ENCODE data around the gene TPSG1.

DNA sequence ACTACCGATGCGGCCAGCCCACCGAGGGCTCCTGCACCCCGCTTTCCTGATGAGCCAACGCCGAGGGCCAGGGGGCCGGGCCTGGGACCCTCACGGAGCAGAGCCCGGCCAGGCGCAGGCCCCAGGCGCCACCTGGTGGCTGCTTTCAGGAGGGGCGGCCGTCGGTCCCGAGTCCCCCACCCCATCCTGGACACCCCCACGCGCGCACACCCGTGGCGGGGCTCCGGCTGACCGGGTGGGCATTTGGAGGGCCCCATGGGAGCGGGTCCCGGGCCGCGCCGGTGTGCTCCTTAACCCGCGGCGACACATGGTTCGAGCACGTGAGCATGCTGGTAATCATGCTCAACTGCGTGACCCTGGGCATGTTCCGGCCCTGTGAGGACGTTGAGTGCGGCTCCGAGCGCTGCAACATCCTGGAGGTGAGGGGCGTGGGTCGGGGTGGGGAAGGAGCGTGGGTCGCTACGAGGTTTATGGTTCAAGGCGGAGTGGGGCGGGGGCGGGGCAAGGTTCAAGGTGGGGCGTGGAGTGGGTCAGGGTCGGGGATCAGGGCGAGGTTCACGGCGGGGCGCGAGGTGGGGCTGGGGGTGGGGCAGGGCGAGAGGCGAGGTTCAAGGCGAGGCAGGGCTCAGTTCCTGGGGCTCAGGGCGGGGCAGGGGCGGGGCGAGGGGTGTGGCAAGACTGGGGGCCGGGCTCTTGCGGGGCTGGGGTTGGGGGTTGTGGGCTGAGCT lies 30.2 kb downstream of the TPSG1 start:
- TF ChIP-seq, protein P1, sequence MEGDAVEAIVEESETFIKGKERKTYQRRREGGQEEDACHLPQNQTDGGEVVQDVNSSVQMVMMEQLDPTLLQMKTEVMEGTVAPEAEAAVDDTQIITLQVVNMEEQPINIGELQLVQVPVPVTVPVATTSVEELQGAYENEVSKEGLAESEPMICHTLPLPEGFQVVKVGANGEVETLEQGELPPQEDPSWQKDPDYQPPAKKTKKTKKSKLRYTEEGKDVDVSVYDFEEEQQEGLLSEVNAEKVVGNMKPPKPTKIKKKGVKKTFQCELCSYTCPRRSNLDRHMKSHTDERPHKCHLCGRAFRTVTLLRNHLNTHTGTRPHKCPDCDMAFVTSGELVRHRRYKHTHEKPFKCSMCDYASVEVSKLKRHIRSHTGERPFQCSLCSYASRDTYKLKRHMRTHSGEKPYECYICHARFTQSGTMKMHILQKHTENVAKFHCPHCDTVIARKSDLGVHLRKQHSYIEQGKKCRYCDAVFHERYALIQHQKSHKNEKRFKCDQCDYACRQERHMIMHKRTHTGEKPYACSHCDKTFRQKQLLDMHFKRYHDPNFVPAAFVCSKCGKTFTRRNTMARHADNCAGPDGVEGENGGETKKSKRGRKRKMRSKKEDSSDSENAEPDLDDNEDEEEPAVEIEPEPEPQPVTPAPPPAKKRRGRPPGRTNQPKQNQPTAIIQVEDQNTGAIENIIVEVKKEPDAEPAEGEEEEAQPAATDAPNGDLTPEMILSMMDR (IDR thresholded peaks at IDR 0.05; ENCODE audit: insufficient read depth, low read length, poor library complexity, severe bottlenecking) = peak; percentile 72
- TF ChIP-seq EZH2phosphoT487 (conservative IDR thresholded peaks at IDR 0.05; ENCODE audit: low read length) = no peak

Measured in SU-DHL-6 (cell line).